IMR-90 (cell line): ENCODE data around the gene CXorf49. TPM values are rescaled to one million over a fixed set of nuclear protein-coding genes. Genes with fewer than 3 reads are reported as not detected.
"Not testable (repeated sequence)": the region's sequence is repeated elsewhere in the genome, so short reads cannot be mapped to it uniquely, and the experiment has no call there.

Experiments
- ATAC-seq: fragments of 200-7000 bp; cut with Tn5 transposase; 2 replicates; pipeline ENCODE4 v1.9.1; 2020; ENCODE audit warnings: low read depth, mild to moderate bottlenecking, moderate library complexity
- BruUV-seq: library from RNA; stranded (reverse); fragments of 400-500 nt; replicated peaks from 2 replicates; lab custom pipeline; 2021; lab: Mats Ljungman, UMichigan
- CTCF ChIA-PET: fragments of 300-600 bp; formaldehyde crosslinking; extraction: SDS; loops from one replicate; lab custom pipeline; 2021; ENCODE audit warnings: antibody characterized with exemption; lab: Yijun Ruan, JAX
- POLR2A ChIA-PET: fragments of 300-600 bp; sonication (Branson Sonifier 250); formaldehyde crosslinking; loops from one replicate; lab custom pipeline; 2022; ENCODE audit warnings: antibody characterized with exemption; ENCODE audit not compliant: unreplicated experiment; lab: Charles Lee
- DNase-seq: peaks from one replicate; pipeline ENCODE4 v3.0.0; 2013
- H2AFZ ChIP-seq: replicated peaks from 2 replicates; pipeline ENCODE3; 2013; ENCODE audit warnings: low read length, mild to moderate bottlenecking; ENCODE audit not compliant: poor library complexity
- H2AK5ac ChIP-seq: 2 replicates; pipeline ENCODE4 v1.6.1; 2013; ENCODE audit warnings: low read depth, low read length, inconsistent platforms
- H2AK9ac ChIP-seq: replicated peaks from 2 replicates; pipeline ENCODE3; 2013; ENCODE audit warnings: mild to moderate bottlenecking, low read depth, low read length, moderate library complexity; ENCODE audit not compliant: poor library complexity
- H2BK120ac ChIP-seq: 2 replicates; pipeline ENCODE4 v1.6.1; 2013; ENCODE audit warnings: low read depth, low read length, inconsistent platforms
- H2BK15ac ChIP-seq: 3 replicates; pipeline ENCODE4 v1.6.1; 2013; ENCODE audit warnings: low read depth, low read length, inconsistent platforms
- H2BK20ac ChIP-seq: 2 replicates; pipeline ENCODE4 v1.6.1; 2013; ENCODE audit warnings: low read depth, mild to moderate bottlenecking, inconsistent platforms, low read length, moderate library complexity
- H2BK5ac ChIP-seq: 2 replicates; pipeline ENCODE4 v1.6.1; 2013; ENCODE audit warnings: mild to moderate bottlenecking, low read depth, low read length, inconsistent platforms; ENCODE audit not compliant: poor library complexity, severe bottlenecking
- H3K14ac ChIP-seq: replicated peaks from 2 replicates; pipeline ENCODE4 v1.6.1; 2013; ENCODE audit warnings: low read depth, low read length, inconsistent platforms
- H3K18ac ChIP-seq: 2 replicates; pipeline ENCODE4 v1.6.1; 2013; ENCODE audit warnings: low read depth, low read length, control low read depth
- H3K23ac ChIP-seq: 2 replicates; pipeline ENCODE4 v1.6.1; 2013; ENCODE audit warnings: low read depth, low read length, inconsistent platforms
- H3K27ac ChIP-seq: 2 replicates; pipeline ENCODE4 v1.5.1; 2013; ENCODE audit warnings: mild to moderate bottlenecking, control low read depth, low read length; ENCODE audit not compliant: insufficient read depth
- H3K27me3 ChIP-seq: 2 replicates; pipeline ENCODE4 v1.6.1; 2013; ENCODE audit warnings: low read length; ENCODE audit not compliant: control insufficient read depth, insufficient read depth
- H3K36me3 ChIP-seq: 2 replicates; pipeline ENCODE4 v1.6.1; 2013; ENCODE audit warnings: low read length, mixed read lengths; ENCODE audit not compliant: control insufficient read depth, insufficient read depth
- H3K4ac ChIP-seq: 2 replicates; pipeline ENCODE4 v1.6.1; 2013; ENCODE audit warnings: low read depth, low read length, inconsistent platforms
- H3K4me1 ChIP-seq: 2 replicates; pipeline ENCODE4 v1.6.1; 2013; ENCODE audit warnings: low read length, mixed read lengths; ENCODE audit not compliant: control insufficient read depth, insufficient read depth
- H3K4me2 ChIP-seq: 2 replicates; pipeline ENCODE4 v1.6.1; 2013; ENCODE audit warnings: low read depth, mild to moderate bottlenecking, control low read depth, low read length, moderate library complexity
- H3K4me3 ChIP-seq: 2 replicates; pipeline ENCODE4 v1.5.1; 2013; ENCODE audit warnings: low read depth, mild to moderate bottlenecking, control low read depth, low read length, moderate library complexity; ENCODE audit not compliant: insufficient read depth
- H3K56ac ChIP-seq: 2 replicates; pipeline ENCODE4 v1.6.1; 2013; ENCODE audit warnings: low read length, inconsistent platforms; ENCODE audit not compliant: insufficient read depth; ENCODE audit errors: extremely low read depth
- H3K79me1 ChIP-seq, 2 experiments: 2 replicates each; pipeline ENCODE4 v1.6.1; 2013; ENCODE audit warnings: low read length in 2 of 2, inconsistent platforms in 1 of 2, low read depth in 1 of 2
- H3K9ac ChIP-seq: 2 replicates; pipeline ENCODE4 v1.6.1; 2013; ENCODE audit warnings: low read depth, low read length, control low read depth
- H3K9me1 ChIP-seq: 2 replicates; pipeline ENCODE4 v1.6.1; 2013; ENCODE audit warnings: low read length, inconsistent platforms; ENCODE audit not compliant: insufficient read depth
- H3K9me3 ChIP-seq: 2 replicates; pipeline ENCODE4 v1.6.1; 2013; ENCODE audit warnings: low read length; ENCODE audit not compliant: control insufficient read depth, insufficient read depth
- H4K20me1 ChIP-seq: 2 replicates; pipeline ENCODE4 v1.6.1; 2013; ENCODE audit warnings: low read length, inconsistent platforms; ENCODE audit not compliant: insufficient read depth
- H4K5ac ChIP-seq: 2 replicates; pipeline ENCODE4 v1.6.1; 2013; ENCODE audit warnings: mild to moderate bottlenecking, low read depth, low read length, control low read depth
- H4K8ac ChIP-seq, 2 experiments: 2 replicates each; pipeline ENCODE4 v1.6.1; 2013; ENCODE audit warnings: low read depth in 2 of 2, low read length in 2 of 2, control low read depth in 1 of 2, inconsistent platforms in 1 of 2
- H4K91ac ChIP-seq: 2 replicates; pipeline ENCODE4 v1.6.1; 2013; ENCODE audit warnings: low read depth, low read length, inconsistent platforms; ENCODE audit not compliant: insufficient read depth
- WGBS, 2 experiments: methylation state at CpG; one replicate each; pipeline versions ENCODE4 v1.1.5 to v1.1.7; 2013; ENCODE audit warnings: missing lambda C conversion rate in 2 of 2; ENCODE audit not compliant: insufficient read length in 1 of 2; ENCODE audit errors: extremely low coverage in 2 of 2; 5-methylcytosine and 5-hydroxymethylcytosine counted together
- dilution Hi-C: fragments of 300-500 bp; cut with HindIII; formaldehyde crosslinking; loops from one replicate; pipeline ENCODE4 v1.14.3; 2018; ENCODE audit warnings: low sequenced_read_pairs; ENCODE audit not compliant: unreplicated experiment
- in situ Hi-C: fragments of 300-500 bp; cut with MboI; formaldehyde crosslinking; loops from 3 replicates; pipeline ENCODE4 v1.14.3; 2019; ENCODE audit warnings: low sequenced_read_pairs, inconsistent platforms, mixed read lengths
- intact Hi-C: fragments of 100-400 bp; cut with micrococcal nuclease; formaldehyde crosslinking; loops from 2 replicates; pipeline ENCODE4 v1.10.0; 2022
- polyA plus RNA-seq, 3 experiments: library from polyadenylated mRNA; depleted of rRNA; stranded (reverse); fragments of >200 nt; gene quantifications; 2 replicates each; pipeline ENCODE4 v1.2.3, GENCODE V29; 2012; ENCODE audit warnings: low replicate concordance in 1 of 3
- total RNA-seq: library from RNA; depleted of rRNA; stranded (reverse); fragments of >200 nt; gene quantifications from 2 replicates; pipeline ENCODE4 v1.2.3, GENCODE V29; 2012

CXorf49 gene
- total and polyA plus RNA-seq, 2 of the 4 experiments (the other 2 are of a cell fraction) = not detected

DNA sequence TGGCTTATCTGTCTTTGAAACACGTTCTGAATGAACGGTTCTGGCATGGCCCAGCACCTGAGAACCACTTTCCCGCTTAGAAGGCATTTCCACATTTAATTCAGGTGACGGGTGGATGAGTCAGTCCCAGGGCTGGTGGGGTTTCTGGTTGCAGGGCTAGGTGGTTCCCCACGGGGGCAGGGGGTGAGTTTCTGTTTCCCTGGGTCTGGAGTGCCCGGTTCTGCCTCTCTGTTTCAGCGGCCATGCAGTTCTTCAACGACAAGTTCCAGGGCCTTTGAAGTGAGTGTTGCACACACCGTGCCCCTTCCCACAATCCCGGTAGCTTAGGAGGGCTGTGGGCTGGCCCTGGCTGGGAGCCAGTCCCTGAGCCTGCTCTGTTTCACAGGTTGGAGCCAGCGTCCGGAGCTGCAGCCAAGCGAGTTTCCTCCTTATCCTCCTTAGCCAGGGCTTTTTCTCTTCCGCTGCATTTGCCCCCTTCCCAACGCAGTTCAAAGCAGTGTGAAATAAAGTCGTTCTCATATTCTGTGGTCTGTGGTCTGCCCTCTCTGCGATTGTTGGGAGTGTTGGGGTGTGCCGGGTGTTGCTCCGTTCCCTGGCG, 2.3 kb upstream of the CXorf49 start:
- H4K8ac ChIP-seq, dilution Hi-C loops, H3K4ac ChIP-seq, POLR2A ChIA-PET, H3K79me1 ChIP-seq, H2BK120ac ChIP-seq, H3K27ac ChIP-seq, H4K20me1 ChIP-seq, H4K5ac ChIP-seq, H2BK20ac ChIP-seq, in situ Hi-C loops, H3K23ac ChIP-seq, H2AK5ac ChIP-seq, H3K4me1 ChIP-seq, H3K4me3 ChIP-seq, H3K9me3 ChIP-seq, H4K91ac ChIP-seq, H3K9ac ChIP-seq, H2BK5ac ChIP-seq, DNase-seq, H3K14ac ChIP-seq, H3K27me3 ChIP-seq, ATAC-seq, H2AK9ac ChIP-seq, BruUV-seq, H3K56ac ChIP-seq, H2BK15ac ChIP-seq, intact Hi-C loops, H3K18ac ChIP-seq, H3K4me2 ChIP-seq, H3K9me1 ChIP-seq, H3K36me3 ChIP-seq, H2AFZ ChIP-seq, CTCF ChIA-PET: not testable (repeated sequence)
- WGBS, 2 experiments = no CpG with 5 or more reads among the region's 20 CpGs

DNA sequence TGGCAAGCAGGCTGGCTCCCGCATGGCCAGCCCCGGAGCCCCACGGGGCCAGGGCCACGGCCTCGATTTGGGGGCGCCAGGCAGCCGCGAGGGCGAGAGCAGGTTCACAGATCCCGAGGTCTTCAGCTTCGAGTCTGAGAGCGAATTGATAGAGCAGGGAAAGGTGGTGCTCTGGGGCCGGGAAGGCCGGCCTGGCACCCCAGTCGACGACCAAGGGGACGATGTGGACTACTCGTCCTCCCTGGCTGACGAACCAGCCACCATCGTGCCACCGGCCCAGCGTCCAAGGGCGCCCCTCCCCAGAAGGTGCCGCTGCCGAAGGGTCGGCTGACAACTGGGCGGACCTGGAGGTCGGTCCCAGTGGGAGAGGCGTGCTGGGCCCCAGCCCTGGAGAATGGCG, 1.1 kb upstream of the CXorf49 start:
- H3K23ac ChIP-seq, H3K9ac ChIP-seq, H3K4me1 ChIP-seq, H3K79me1 ChIP-seq, ATAC-seq, H2AFZ ChIP-seq, H3K18ac ChIP-seq, H2BK120ac ChIP-seq, H2AK9ac ChIP-seq, H2BK20ac ChIP-seq, H2BK15ac ChIP-seq, POLR2A ChIA-PET, BruUV-seq, DNase-seq, H3K4me2 ChIP-seq, H4K5ac ChIP-seq, in situ Hi-C loops, H2BK5ac ChIP-seq, CTCF ChIA-PET, H2AK5ac ChIP-seq, dilution Hi-C loops, H3K4me3 ChIP-seq, H3K27me3 ChIP-seq, intact Hi-C loops, H4K8ac ChIP-seq, H3K36me3 ChIP-seq, H3K9me3 ChIP-seq, H3K14ac ChIP-seq, H3K27ac ChIP-seq, H3K9me1 ChIP-seq, H4K20me1 ChIP-seq, H4K91ac ChIP-seq, H3K56ac ChIP-seq, H3K4ac ChIP-seq: not testable (repeated sequence)
- WGBS, 2 experiments = no CpG with 5 or more reads among the region's 30 CpGs
